Transverse colon (tissue), 4 donors: ENCODE measurements around the gene THOC3.
"Not testable (repeated sequence)": the region's sequence is repeated elsewhere in the genome, so short reads cannot be mapped to it uniquely, and the experiment has no call there.

Source experiments
- POLR2A ChIP-seq: fragments of 450-650 bp; IDR thresholded peaks from one replicate; pipeline ENCODE4 v1.6.1; 2016; ENCODE audit warnings: antibody characterized with exemption, mild to moderate bottlenecking, moderate library complexity
- POLR2AphosphoS5 ChIP-seq, 3 donors: sonication (generic); formaldehyde crosslinking; IDR thresholded peaks; one replicate each; pipeline ENCODE4 v1.6.1; 2016; ENCODE audit warnings: antibody characterized with exemption in 3 of 3
- TF ChIP-seq, protein P1 (sequence below), 5 experiments: fragments of 200-600 bp in 3 of 5; fragments of 450-650 bp in 2 of 5; sonication (generic) in 3 of 5; IDR thresholded peaks; 1 replicate in 2 of 5; 2 replicates in 3 of 5; pipeline ENCODE4 v1.5.1; 2016 to 2017; ENCODE audit warnings: antibody characterized with exemption in 5 of 5, inconsistent platforms in 3 of 5, mild to moderate bottlenecking in 2 of 5, moderate library complexity in 1 of 5

DNA sequence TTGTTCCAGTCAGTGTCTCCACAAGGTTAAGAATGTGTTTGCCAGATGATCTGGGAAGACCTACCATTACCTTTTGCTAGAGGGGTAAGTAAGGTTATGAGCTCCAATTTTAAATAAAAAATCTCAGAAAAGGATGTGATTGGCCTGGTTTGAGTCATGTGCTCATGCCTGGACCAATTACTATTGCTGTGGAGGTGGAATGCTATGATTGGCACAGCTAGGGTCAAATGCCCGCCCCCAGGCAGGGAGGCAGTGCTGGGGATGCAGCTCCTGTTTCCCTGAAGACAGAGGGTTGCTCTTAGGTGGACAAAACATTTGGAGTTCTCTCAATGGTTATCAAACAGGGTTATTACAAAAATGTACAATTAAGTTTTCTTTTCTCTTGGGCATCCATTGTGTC, 29.6 kb downstream of the THOC3 start:
- not testable (repeated sequence) for TF ChIP-seq POLR2A; POLR2AphosphoS5 (IDR thresholded peaks at IDR 0.05)
- TF ChIP-seq, protein P1, sequence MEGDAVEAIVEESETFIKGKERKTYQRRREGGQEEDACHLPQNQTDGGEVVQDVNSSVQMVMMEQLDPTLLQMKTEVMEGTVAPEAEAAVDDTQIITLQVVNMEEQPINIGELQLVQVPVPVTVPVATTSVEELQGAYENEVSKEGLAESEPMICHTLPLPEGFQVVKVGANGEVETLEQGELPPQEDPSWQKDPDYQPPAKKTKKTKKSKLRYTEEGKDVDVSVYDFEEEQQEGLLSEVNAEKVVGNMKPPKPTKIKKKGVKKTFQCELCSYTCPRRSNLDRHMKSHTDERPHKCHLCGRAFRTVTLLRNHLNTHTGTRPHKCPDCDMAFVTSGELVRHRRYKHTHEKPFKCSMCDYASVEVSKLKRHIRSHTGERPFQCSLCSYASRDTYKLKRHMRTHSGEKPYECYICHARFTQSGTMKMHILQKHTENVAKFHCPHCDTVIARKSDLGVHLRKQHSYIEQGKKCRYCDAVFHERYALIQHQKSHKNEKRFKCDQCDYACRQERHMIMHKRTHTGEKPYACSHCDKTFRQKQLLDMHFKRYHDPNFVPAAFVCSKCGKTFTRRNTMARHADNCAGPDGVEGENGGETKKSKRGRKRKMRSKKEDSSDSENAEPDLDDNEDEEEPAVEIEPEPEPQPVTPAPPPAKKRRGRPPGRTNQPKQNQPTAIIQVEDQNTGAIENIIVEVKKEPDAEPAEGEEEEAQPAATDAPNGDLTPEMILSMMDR (IDR thresholded peaks at IDR 0.05): not testable (repeated sequence)
